Measurements from ENCODE around the gene CPNE4.

DNA sequence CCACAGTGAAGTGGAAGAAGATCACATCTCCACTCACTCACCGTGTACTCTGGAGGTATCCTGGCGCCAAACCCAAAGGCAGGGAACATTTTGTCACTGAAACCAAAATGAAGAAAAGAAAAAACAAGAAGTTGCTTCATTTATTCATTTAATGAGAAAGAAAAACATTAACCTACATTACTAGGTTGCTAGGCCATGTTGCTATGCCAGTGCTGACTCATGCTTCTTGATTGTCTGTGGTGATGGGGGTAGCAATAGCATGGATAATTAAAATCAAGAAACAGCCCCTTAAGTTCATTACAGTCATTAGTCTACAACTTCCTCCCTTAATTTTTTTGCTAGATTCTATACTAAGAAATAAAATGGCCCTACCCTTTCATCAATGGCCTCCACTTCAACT lies 479.4 kb downstream of the CPNE4 start:
- TF ChIP-seq POLR2A (IDR thresholded peaks at IDR 0.05; ENCODE audit: low read depth, low read length) (no peak), EZH2 (IDR thresholded peaks at IDR 0.05; ENCODE audit: borderline replicate concordance, low read depth, low read length, severe bottlenecking) (no peak)
- TF ChIP-seq, protein P1, sequence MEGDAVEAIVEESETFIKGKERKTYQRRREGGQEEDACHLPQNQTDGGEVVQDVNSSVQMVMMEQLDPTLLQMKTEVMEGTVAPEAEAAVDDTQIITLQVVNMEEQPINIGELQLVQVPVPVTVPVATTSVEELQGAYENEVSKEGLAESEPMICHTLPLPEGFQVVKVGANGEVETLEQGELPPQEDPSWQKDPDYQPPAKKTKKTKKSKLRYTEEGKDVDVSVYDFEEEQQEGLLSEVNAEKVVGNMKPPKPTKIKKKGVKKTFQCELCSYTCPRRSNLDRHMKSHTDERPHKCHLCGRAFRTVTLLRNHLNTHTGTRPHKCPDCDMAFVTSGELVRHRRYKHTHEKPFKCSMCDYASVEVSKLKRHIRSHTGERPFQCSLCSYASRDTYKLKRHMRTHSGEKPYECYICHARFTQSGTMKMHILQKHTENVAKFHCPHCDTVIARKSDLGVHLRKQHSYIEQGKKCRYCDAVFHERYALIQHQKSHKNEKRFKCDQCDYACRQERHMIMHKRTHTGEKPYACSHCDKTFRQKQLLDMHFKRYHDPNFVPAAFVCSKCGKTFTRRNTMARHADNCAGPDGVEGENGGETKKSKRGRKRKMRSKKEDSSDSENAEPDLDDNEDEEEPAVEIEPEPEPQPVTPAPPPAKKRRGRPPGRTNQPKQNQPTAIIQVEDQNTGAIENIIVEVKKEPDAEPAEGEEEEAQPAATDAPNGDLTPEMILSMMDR (IDR thresholded peaks at IDR 0.05; ENCODE audit: extremely low read depth in 1 of 2, insufficient read depth in 1 of 2, low read depth in 1 of 2, low read length in 2 of 2), result no peak

All from endothelial cell of umbilical vein (primary cell).